ENCODE data around the gene COQ8A.
A peak's percentile ranks its signal among the peaks of the same experiment; 100 is the strongest.

COQ8A gene

DNA sequence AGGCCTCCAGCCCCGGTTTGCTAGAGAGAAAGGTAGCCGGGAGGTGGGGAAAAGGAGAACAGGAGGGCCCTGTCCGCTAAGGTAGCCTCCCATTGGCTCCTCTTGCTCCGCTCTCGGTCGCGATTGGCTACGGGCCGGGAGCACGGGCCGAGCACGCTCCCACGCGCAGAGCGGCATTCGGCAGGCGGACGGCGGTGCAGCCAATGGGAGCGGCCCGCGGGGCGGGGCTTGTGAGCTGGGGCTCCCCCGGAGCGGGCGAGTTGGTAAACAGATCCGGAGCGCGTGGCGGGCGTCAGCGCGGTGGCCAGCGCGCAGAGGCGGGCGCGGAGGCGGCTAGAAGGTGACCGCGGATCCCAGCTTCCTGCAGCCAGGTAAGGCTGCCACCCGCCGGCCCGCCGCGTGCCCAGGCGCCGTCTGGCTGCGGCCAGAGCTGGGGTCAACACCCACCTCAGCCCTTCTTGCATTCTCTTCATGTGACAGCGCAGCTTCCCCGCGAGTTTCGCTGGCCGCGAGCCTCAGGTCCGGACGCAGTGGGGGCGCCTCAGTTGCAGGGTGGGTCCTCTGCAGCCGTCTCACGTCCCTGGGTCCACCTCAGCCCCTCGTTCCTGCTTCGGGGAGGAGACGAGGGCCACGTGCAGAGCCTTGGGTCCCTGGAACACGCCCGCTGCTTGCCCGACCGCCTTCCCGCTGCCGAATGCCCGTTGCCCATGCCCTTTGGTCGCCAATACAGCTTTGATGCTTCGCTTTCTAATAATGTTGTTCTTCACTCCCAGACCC, at the start of gene COQ8A:
Gene COQ8A (plus strand): TSS at position 266 of the 777 bp plus-strand sequence. CDS start 21,092 bp downstream, outside the sequence.
- DNase-seq = peak; percentile 98
- peak within 1 kb of the TSS; percentile 93 for H3K27ac Mint-ChIP-seq
- no peaks in the 10 kb centered on the region for H3K27me3 Mint-ChIP-seq
- ATAC-seq = peak; percentile 97
- peaks cover 4% of the 10 kb centered on the region for H3K9me3 Mint-ChIP-seq
- peaks cover 48% of the 10 kb centered on the region for H3K4me1 Mint-ChIP-seq
- peak within 1 kb of the TSS; percentile 84 for H3K4me3 Mint-ChIP-seq
- peaks cover 3% of the 10 kb centered on the region for H3K36me3 Mint-ChIP-seq (ENCODE audit: low read depth)

GRCh38 chr1:226890331-226891108, 49.6 kb upstream of the COQ8A start:
- H3K27me3 Mint-ChIP-seq = no peaks in the 10 kb centered on the region
- H3K4me1 Mint-ChIP-seq = peaks cover 10% of the 10 kb centered on the region
- ATAC-seq = no peak
- no peak overlapping the region for H3K4me3 Mint-ChIP-seq
- H3K27ac Mint-ChIP-seq = no peak overlapping the region
- no peak for DNase-seq
- no peaks in the 10 kb centered on the region for H3K36me3 Mint-ChIP-seq (ENCODE audit: low read depth)
- no peaks in the 10 kb centered on the region for H3K9me3 Mint-ChIP-seq

DNA sequence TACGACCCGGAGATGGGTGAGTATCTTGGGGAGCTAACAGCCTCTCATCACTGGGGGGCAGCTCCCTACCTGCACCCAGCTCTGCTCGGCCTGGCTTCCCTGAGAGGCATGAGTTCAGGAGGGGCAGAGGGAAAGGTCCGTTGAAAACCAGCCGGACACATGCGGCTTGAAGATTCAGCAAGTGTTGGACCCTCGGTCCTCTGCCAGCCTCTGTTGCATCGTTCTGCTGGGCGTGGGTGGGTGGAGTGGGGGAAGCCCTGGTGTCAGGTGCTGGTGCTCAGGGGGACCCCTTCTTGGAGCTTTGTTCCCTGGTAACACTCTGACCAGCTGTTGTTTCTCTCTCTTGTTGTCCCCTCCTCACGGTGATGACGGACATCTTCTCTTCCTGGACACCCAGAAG, 48.7 kb upstream of the COQ8A start:
- DNase-seq = no peak
- H3K27ac Mint-ChIP-seq = no peak overlapping the region
- no peak overlapping the region for H3K4me3 Mint-ChIP-seq
- H3K36me3 Mint-ChIP-seq (ENCODE audit: low read depth) = no peaks in the 10 kb centered on the region
- H3K27me3 Mint-ChIP-seq = no peaks in the 10 kb centered on the region
- no peaks in the 10 kb centered on the region for H3K9me3 Mint-ChIP-seq
- no peak for ATAC-seq
- peaks cover 1% of the 10 kb centered on the region for H3K4me1 Mint-ChIP-seq

DNA sequence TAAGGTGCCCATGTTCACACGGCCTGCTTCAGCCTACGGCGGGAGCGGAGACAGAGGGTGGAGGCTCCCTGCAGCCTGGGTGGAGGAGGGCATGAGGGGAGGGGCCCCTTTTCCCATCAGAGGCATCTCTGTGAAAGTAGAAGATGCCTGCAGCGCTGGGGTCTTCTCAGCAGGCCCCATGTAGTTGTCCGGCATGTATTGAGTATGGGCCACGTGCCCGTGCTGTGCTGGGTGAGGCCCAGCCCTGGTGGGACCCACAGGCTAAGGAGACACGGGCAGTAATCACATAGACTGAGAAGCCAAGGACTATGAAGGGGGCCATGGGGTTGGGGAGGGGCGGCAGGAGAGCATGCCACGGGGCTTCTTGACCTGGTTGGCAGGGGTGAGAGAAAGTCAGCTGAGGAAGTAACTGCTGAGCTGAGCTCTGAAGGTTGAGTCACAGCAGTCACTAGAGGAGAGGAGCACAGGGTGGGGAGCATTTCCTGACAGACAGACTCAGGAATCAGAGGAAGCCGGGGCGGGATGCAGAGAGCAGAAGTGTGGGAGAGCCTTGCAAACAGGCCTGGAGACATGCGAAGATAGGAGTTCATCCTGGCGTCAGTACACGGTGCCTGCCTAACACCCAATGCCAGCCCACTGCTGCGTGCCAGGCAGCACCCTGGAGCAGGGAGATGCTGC, 48.1 kb upstream of the COQ8A start:
- H3K27me3 Mint-ChIP-seq = no peaks in the 10 kb centered on the region
- no peaks in the 10 kb centered on the region for H3K4me1 Mint-ChIP-seq
- no peak for ATAC-seq
- H3K9me3 Mint-ChIP-seq = no peaks in the 10 kb centered on the region
- no peak overlapping the region for H3K27ac Mint-ChIP-seq
- no peaks in the 10 kb centered on the region for H3K36me3 Mint-ChIP-seq (ENCODE audit: low read depth)
- no peak overlapping the region for H3K4me3 Mint-ChIP-seq
- no peak for DNase-seq

GRCh38 chr1:226892524-226892875, 47.6 kb upstream of the COQ8A start:
- ATAC-seq (no peak), DNase-seq (no peak)
- no peak overlapping the region for H3K27ac Mint-ChIP-seq
- H3K36me3 Mint-ChIP-seq (ENCODE audit: low read depth) = no peaks in the 10 kb centered on the region
- H3K4me1 Mint-ChIP-seq = no peaks in the 10 kb centered on the region
- H3K9me3 Mint-ChIP-seq = no peaks in the 10 kb centered on the region
- H3K27me3 Mint-ChIP-seq = no peaks in the 10 kb centered on the region
- H3K4me3 Mint-ChIP-seq = no peak overlapping the region

DNA sequence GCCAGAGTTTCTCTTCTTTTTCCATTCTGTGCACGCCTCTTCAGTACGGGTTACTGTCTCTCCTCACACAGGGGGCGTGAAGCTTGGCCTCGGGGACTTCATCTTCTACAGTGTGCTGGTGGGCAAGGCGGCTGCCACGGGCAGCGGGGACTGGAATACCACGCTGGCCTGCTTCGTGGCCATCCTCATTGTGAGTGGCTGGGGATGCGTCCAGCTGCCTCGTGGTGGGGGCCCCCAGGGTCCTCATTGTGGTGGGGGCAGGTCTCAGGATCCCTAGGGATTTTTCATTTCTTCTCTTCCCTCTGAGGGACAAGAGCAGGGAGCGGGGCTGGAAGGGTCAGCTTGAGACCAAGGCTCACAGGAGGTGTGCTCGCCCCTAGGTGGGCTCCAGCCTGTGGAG, 46.2 kb upstream of the COQ8A start:
- Mint-ChIP-seq H3K4me3 (no peak overlapping the region), H3K4me1 (no peaks in the 10 kb centered on the region), H3K27ac (no peak overlapping the region), H3K27me3 (no peaks in the 10 kb centered on the region), H3K36me3 (ENCODE audit: low read depth) (no peaks in the 10 kb centered on the region), H3K9me3 (no peaks in the 10 kb centered on the region)
- DNase-seq = no peak
- no peak for ATAC-seq

DNA sequence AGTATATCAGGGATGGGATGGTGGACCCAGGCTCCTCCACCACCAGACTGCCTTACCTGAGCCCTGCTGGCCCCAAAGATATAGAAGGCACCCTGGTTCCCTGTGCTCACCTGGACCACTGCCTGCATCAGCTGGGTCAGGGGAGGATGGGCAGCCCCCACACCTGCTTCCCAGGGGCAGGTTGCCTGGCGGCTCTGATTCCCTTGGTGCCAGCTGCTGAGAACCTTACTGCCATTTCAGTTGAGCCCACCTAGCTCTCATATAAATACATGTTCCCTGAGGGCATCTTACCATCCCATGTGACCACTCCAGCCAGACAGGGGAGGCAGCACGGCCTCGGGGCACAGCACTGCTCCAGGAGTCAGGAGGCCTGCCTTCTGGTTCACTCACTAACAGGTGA, 45.3 kb upstream of the COQ8A start:
- H3K27ac Mint-ChIP-seq = no peak overlapping the region
- H3K4me1 Mint-ChIP-seq = no peaks in the 10 kb centered on the region

GRCh38 chr1:226895644-226896043, 44.5 kb upstream of the COQ8A start:
- H3K27me3 Mint-ChIP-seq = no peaks in the 10 kb centered on the region

More for the DNA sequence above, 45.3 kb upstream of the COQ8A start:
- no peaks in the 10 kb centered on the region for H3K27me3 Mint-ChIP-seq
- no peak for ATAC-seq
- no peak for DNase-seq
- no peak overlapping the region for H3K4me3 Mint-ChIP-seq
- H3K9me3 Mint-ChIP-seq = no peaks in the 10 kb centered on the region
- no peaks in the 10 kb centered on the region for H3K36me3 Mint-ChIP-seq (ENCODE audit: low read depth)

GRCh38 chr1:226898246-226898645, 41.8 kb upstream of the COQ8A start:
- no peak for DNase-seq
- ATAC-seq = no peak
- no peak overlapping the region for H3K27ac Mint-ChIP-seq
- no peak overlapping the region for H3K4me3 Mint-ChIP-seq
- no peaks in the 10 kb centered on the region for H3K4me1 Mint-ChIP-seq
- no peaks in the 10 kb centered on the region for H3K36me3 Mint-ChIP-seq (ENCODE audit: low read depth)
- H3K9me3 Mint-ChIP-seq = no peaks in the 10 kb centered on the region
- no peaks in the 10 kb centered on the region for H3K27me3 Mint-ChIP-seq

More at GRCh38 chr1:226895644-226896043, 44.5 kb upstream of the COQ8A start:
- Mint-ChIP-seq H3K36me3 (ENCODE audit: low read depth) (no peaks in the 10 kb centered on the region), H3K9me3 (no peaks in the 10 kb centered on the region), H3K27ac (no peak overlapping the region), H3K4me1 (no peaks in the 10 kb centered on the region), H3K4me3 (no peak overlapping the region)
- ATAC-seq (no peak), DNase-seq (no peak)

- Mint-ChIP-seq H3K9me3 (no peaks in the 10 kb centered on the region), H3K4me3 (no peak overlapping the region), H3K36me3 (ENCODE audit: low read depth) (peaks cover 2% of the 10 kb centered on the region), H3K4me1 (no peaks in the 10 kb centered on the region), H3K27ac (no peak overlapping the region), H3K27me3 (no peaks in the 10 kb centered on the region)
- DNase-seq (no peak), ATAC-seq (no peak)
These were observed 38.7 kb upstream of the COQ8A start for GRCh38 chr1:226901421-226901820.

DNA sequence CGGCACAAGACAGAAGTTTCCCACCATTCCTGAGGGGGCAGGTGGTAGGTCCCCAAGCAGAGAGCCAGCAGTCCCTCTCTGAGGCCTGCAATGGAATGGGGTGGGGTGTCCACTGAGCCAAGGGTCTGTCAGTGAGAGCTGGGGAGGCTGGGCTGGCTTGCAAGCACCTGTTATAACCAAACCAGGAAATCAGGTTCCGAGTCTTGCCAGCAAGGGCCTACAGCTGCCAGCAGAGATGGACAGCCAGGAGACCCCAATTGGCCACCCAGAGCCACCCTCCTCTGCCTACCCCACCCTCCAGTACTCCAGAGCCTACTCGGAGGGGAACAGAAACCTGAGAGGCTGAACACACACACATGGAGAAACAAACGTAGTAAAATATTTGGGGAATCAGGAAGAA, 37.5 kb upstream of the COQ8A start:
- DNase-seq (no peak), ATAC-seq (no peak)
- no peaks in the 10 kb centered on the region for H3K4me1 Mint-ChIP-seq
- no peak overlapping the region for H3K4me3 Mint-ChIP-seq
- H3K9me3 Mint-ChIP-seq = no peaks in the 10 kb centered on the region
- peaks cover 2% of the 10 kb centered on the region for H3K36me3 Mint-ChIP-seq (ENCODE audit: low read depth)
- no peaks in the 10 kb centered on the region for H3K27me3 Mint-ChIP-seq
- H3K27ac Mint-ChIP-seq = no peak overlapping the region

- H3K9me3 Mint-ChIP-seq = no peaks in the 10 kb centered on the region
These were observed 36.0 kb upstream of the COQ8A start for GRCh38 chr1:226903819-226904716.

GRCh38 chr1:226904772-226905171, 35.3 kb upstream of the COQ8A start:
- H3K27ac Mint-ChIP-seq = no peak overlapping the region
- DNase-seq (no peak), ATAC-seq (no peak)
- H3K4me3 Mint-ChIP-seq = no peak overlapping the region
- H3K9me3 Mint-ChIP-seq = no peaks in the 10 kb centered on the region
- H3K27me3 Mint-ChIP-seq = no peaks in the 10 kb centered on the region
- no peaks in the 10 kb centered on the region for H3K4me1 Mint-ChIP-seq
- peaks cover 2% of the 10 kb centered on the region for H3K36me3 Mint-ChIP-seq (ENCODE audit: low read depth)

More at GRCh38 chr1:226903819-226904716, 36.0 kb upstream of the COQ8A start:
- DNase-seq (no peak), ATAC-seq (no peak)
- Mint-ChIP-seq H3K27ac (no peak overlapping the region), H3K36me3 (ENCODE audit: low read depth) (peaks cover 2% of the 10 kb centered on the region), H3K4me3 (no peak overlapping the region), H3K4me1 (no peaks in the 10 kb centered on the region), H3K27me3 (no peaks in the 10 kb centered on the region)

- H3K9me3 Mint-ChIP-seq = no peaks in the 10 kb centered on the region
- no peaks in the 10 kb centered on the region for H3K27me3 Mint-ChIP-seq
- H3K4me3 Mint-ChIP-seq = no peak overlapping the region
- DNase-seq (no peak), ATAC-seq (no peak)
- peaks cover 2% of the 10 kb centered on the region for H3K36me3 Mint-ChIP-seq (ENCODE audit: low read depth)
- H3K27ac Mint-ChIP-seq = no peak overlapping the region
- H3K4me1 Mint-ChIP-seq = no peaks in the 10 kb centered on the region
These were observed 31.7 kb upstream of the COQ8A start for GRCh38 chr1:226908419-226908818.
